ENCODE results near the gene SLC51B. TPM values are rescaled to one million over a fixed set of nuclear protein-coding genes. Genes with fewer than 3 reads are reported as not detected.

The SLC51B gene
- total RNA-seq, 1 experiment from 2014 or later = not detected

GRCh38 chr15:65071381-65071811, 26.2 kb downstream of the SLC51B start:
- no peak overlapping the region for H3K27ac ChIP-seq (ENCODE audit: low read depth, low read length)
- no peak overlapping the region for H2AFZ ChIP-seq (ENCODE audit: low read depth, low read length, poor library complexity, severe bottlenecking)
- intact Hi-C loops (cut with micrococcal nuclease) = no loop called here
- TF ChIP-seq ZNF274 (IDR thresholded peaks at IDR 0.05; ENCODE audit: low read depth, low read length) (no peak), ZBTB33 (IDR thresholded peaks at IDR 0.05; ENCODE audit: extremely low read depth, insufficient replicate concordance, low read length) (no peak), POLR2A (IDR thresholded peaks at IDR 0.05; ENCODE audit: borderline replicate concordance, extremely low read depth, insufficient read depth, insufficient read length) (no peak), REST (IDR thresholded peaks at IDR 0.05; ENCODE audit: low read depth) (no peak), CEBPB (IDR thresholded peaks at IDR 0.05; ENCODE audit: low read depth) (no peak), ELF1 (IDR thresholded peaks at IDR 0.05; ENCODE audit: borderline replicate concordance, low read depth) (no peak), CTCF (IDR thresholded peaks at IDR 0.05 in 2 of 3, conservative IDR thresholded peaks at IDR 0.05 in 1 of 3; ENCODE audit: borderline replicate concordance in 1 of 3, insufficient read depth in 1 of 3, low read depth in 2 of 3, low read length in 2 of 3) (no peak), ZFX (IDR thresholded peaks at IDR 0.05) (no peak), SIN3A (IDR thresholded peaks at IDR 0.05; ENCODE audit: low read depth) (no peak), POLR2AphosphoS5 (IDR thresholded peaks at IDR 0.05; ENCODE audit: low read depth, low read length) (no peak), EGR1 (IDR thresholded peaks at IDR 0.05; ENCODE audit: low read depth) (no peak), ATF3 (IDR thresholded peaks at IDR 0.05) (no peak), SP1 (IDR thresholded peaks at IDR 0.05; ENCODE audit: low read depth) (no peak), YY1 (IDR thresholded peaks at IDR 0.05; ENCODE audit: extremely low read depth, insufficient replicate concordance, low read depth, low read length) (no peak)
- H3K9ac ChIP-seq (ENCODE audit: low read length) = no peak overlapping the region
- H3K9me3 ChIP-seq (ENCODE audit: control insufficient read depth in 1 of 2, insufficient read depth in 1 of 2, low read depth in 1 of 2, low read length in 2 of 2) = no peaks in the 10 kb centered on the region
- no peak overlapping the region for H3K4me2 ChIP-seq (ENCODE audit: low read length)
- no peaks in the 10 kb centered on the region for H3K9me2 ChIP-seq (ENCODE audit: insufficient read depth)
- H4K20me1 ChIP-seq (ENCODE audit: insufficient read depth) = no peaks in the 10 kb centered on the region
- H3K36me3 ChIP-seq (ENCODE audit: control insufficient read depth in 1 of 2, insufficient read depth in 2 of 2, low read length in 2 of 2) = no peaks in the 10 kb centered on the region
- CTCF ChIA-PET = no interaction called here
- POLR2A ChIA-PET = no interaction called here
- no peaks in the 10 kb centered on the region for H3K4me1 ChIP-seq (ENCODE audit: control insufficient read depth in 1 of 2, insufficient read depth in 2 of 2, low read length in 2 of 2)
- no TSS peak for BruUV-seq (replicated peaks)
- H3K79me2 ChIP-seq (ENCODE audit: insufficient read depth, low read length) = no peaks in the 10 kb centered on the region
- no peaks in the 10 kb centered on the region for H3K27me3 ChIP-seq (ENCODE audit: insufficient read depth, low read length)
- no peak overlapping the region for H3K4me3 ChIP-seq (replicated peaks in 1 of 2; ENCODE audit: low read depth in 1 of 2, low read length in 2 of 2)
- RAD21 ChIA-PET (ENCODE audit: low non-redundant PET in 1 of 2, low total read pairs in 2 of 2, uncharacterized antibody in 2 of 2, unreplicated experiment in 2 of 2) = no interaction called here
- no peak for DNase-seq (ENCODE audit: low read depth, low spot score)
- no peak for ATAC-seq

Measured in HCT116 (cell line).